C4-2B (cell line): ENCODE measurements around the gene TMEM234.

Experiments used
- ZFX ChIP-seq: fragments of 450-650 bp; IDR thresholded peaks from 2 replicates; pipeline ENCODE4 v1.6.1; 2017
- TF ChIP-seq, protein P1 (sequence below): fragments of 450-650 bp; conservative IDR thresholded peaks from 2 replicates; pipeline ENCODE4 v1.5.1; 2017; ENCODE audit warnings: mild to moderate bottlenecking

DNA sequence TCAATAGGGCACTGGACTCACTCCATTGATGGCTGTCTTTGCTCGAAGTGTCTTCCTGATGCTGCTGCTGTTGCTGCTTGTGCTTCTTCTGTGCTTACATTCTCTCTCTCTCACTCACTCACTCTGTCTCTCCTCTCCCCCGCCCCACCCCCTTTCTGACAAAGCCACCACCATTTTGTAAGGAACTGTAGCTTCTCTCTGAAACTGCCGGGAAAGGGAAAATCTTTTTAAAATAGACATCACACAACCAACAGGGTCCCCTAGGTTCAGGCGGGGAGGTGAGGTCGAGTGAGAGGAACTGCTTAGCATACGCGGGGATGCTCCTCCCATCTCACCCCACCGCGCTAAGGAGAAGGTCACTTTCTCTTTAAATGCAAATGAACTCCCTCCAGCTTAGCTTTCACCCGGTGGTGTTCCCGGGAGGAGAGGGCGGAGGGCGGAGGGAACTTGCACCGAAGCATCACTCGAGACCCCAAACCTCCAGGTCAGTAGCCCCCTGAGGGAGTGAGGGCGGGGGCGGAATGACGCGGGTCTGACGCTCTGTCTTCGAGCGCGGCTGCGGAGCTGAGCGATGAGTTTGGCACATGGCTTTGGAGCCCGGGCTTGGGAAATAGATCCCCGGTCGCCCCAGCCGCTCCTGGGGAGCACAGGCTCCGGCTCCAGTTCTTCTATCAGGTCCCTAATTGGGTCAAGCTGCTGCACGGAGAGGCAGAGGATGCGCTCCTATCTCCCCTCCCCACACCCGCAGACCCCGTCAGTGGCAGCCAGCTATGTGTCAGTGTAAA lies 21.7 kb downstream of the TMEM234 start, which contains the start of gene CCDC28B:
- TF ChIP-seq, protein P1, sequence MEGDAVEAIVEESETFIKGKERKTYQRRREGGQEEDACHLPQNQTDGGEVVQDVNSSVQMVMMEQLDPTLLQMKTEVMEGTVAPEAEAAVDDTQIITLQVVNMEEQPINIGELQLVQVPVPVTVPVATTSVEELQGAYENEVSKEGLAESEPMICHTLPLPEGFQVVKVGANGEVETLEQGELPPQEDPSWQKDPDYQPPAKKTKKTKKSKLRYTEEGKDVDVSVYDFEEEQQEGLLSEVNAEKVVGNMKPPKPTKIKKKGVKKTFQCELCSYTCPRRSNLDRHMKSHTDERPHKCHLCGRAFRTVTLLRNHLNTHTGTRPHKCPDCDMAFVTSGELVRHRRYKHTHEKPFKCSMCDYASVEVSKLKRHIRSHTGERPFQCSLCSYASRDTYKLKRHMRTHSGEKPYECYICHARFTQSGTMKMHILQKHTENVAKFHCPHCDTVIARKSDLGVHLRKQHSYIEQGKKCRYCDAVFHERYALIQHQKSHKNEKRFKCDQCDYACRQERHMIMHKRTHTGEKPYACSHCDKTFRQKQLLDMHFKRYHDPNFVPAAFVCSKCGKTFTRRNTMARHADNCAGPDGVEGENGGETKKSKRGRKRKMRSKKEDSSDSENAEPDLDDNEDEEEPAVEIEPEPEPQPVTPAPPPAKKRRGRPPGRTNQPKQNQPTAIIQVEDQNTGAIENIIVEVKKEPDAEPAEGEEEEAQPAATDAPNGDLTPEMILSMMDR = no peak
- no peak for TF ChIP-seq ZFX
